Activated CD4-positive, alpha-beta T cell treated with anti-CD3 and anti-CD28 coated beads, Interleukin-2, amount 50 U/mL, for 24 hours (primary cell): ENCODE measurements around the gene CHID1.

ENCODE experiments used
- DNase-seq, 2 donors: peaks; one replicate each; pipeline ENCODE4 v3.0.0-alpha.2; 2020; ENCODE audit warnings: low read depth in 1 of 2, low spot score in 1 of 2

Gene CHID1

GRCh38 chr11:933142-933851, 22.7 kb upstream of the CHID1 start:
- DNase-seq, result no peak

DNA sequence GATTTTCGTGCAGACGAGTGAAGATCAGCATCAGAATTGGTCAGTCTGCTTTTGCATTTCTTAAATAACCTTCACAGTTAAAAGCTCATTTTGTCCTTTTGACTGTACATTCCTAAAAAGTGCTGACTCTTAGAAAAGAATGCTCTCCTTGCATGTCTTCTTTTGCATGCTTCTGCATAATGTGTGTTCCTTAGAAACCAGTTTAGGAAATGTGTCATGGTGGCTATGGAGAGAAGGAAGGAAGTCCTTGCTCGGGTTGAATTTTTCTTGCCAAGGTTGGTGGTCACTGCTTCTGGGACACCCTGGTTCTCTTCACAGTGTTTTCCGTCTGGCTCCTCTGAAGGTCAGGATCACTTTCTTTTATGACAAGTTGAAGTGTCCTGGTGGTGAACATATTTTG, 21.8 kb upstream of the CHID1 start:
- DNase-seq, result no peak

- no peak for DNase-seq
These were observed 20.8 kb upstream of the CHID1 start for GRCh38 chr11:931385-931784.

DNA sequence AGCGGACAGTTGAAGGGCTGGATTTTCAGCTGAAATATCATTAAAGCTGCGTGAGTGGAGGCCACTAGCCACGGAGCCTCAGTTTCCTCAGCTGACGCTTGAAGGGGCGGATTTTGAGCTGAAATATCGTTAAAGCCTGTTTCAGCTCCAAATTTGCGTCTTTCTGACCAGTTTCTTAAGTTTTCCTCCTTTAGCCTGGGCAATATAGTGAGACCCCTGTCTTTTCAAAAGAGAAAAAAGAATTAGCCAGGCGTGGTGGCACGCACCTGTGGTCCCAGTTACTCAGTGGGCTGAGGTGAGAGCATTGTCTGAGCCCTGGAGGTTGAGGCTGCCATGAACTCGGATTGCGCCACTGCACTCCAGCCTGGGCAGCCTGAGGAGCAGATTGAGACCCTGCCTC, 18.8 kb upstream of the CHID1 start:
- DNase-seq, result no peak

GRCh38 chr11:928786-929185, 18.2 kb upstream of the CHID1 start:
- DNase-seq, result no peak

- no peak for DNase-seq
These were observed 17.3 kb upstream of the CHID1 start for GRCh38 chr11:927871-928270.

DNA sequence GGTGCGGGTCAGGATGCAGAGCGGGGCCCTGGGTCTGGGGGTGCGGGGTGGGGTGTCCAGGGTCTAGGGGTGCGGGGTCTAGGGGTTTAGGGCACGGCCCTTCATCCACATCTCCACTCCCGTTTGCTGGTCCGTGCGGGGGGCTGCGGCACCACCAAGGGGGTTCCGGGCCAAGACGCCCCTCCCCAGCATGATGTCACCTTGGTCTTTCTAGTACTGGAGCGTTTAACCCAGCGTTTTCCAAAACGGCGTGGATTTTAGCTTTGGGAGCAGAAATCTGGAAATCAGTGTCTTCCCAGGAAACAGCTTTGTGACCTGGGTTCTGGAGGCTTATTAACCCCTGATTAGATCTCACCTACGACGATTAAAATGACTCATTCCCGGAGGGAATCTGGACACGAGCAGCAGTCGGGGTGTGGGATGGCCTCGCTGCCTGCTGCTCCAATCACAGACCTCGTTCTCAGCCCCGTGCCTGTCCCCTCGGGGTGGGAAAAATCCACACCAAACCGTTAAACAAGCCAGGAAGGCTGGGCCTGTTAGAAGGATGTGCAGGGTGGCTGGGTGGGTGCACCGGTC, 15.8 kb upstream of the CHID1 start:
- no peak for DNase-seq

DNA sequence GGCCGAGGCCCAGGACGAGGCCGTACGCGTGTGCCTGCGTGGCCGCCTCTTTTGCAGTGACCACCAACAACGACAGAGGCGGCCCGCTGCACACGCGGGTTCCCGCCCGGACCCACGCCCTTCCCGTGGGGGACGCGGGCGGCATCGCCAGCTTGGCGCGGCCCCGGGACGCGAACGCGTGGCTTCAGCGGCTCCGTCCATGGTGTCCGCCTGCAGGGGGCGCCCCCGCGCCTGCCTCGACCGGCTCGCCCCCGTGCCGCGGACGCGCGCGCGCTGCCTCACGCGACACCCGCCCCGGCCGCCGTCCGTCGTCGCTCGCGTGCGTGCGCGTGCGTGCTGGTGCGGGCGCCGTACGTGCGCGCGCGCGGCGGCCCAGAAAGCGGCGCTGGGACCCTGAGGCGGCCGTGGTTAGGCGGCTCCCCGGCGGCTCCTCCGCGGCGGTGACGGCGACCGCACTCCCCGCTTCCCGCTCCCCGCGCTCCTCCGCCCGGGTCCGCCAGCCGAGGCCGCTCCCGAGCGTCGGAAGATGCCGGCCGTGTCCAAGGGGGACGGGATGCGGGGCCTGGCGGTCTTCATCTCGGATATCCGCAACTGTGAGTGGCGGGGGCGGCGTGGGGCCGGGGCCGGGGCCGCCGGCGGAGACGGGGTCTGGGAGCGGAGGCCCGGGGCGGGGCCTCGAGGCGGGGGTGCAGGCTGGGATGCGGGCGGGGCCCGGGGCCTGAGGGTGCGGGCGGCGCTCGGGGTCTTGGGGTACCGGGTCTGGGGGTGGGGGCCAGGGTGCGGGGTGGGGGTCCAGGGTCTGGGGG, 15.1 kb upstream of the CHID1 start, which contains the start of gene AP2A2:
TSS of gene AP2A2 (plus strand) at position 375 of the 806 bp plus-strand sequence. CDS start at position 527, 152 bp downstream.
- DNase-seq, result peak; percentile 83 to 87

DNA sequence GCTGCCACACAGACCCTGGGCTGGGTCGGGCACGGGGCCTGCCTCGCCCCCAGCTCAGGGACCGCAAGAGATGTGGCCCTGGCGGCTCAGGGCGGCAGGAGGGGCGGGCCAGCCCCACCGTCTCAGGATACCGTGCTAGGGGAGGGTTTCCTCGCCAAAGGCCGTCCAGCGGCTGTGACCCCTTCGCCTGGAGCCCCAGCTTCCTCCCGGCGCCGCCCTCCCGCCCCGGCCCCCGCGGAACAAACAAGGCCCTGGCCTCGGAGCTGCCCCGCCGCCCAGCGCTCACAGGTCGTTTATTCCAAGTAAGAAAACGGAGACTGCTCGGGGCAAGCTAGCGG, 14.5 kb upstream of the CHID1 start:
- DNase-seq, result no peak

DNA sequence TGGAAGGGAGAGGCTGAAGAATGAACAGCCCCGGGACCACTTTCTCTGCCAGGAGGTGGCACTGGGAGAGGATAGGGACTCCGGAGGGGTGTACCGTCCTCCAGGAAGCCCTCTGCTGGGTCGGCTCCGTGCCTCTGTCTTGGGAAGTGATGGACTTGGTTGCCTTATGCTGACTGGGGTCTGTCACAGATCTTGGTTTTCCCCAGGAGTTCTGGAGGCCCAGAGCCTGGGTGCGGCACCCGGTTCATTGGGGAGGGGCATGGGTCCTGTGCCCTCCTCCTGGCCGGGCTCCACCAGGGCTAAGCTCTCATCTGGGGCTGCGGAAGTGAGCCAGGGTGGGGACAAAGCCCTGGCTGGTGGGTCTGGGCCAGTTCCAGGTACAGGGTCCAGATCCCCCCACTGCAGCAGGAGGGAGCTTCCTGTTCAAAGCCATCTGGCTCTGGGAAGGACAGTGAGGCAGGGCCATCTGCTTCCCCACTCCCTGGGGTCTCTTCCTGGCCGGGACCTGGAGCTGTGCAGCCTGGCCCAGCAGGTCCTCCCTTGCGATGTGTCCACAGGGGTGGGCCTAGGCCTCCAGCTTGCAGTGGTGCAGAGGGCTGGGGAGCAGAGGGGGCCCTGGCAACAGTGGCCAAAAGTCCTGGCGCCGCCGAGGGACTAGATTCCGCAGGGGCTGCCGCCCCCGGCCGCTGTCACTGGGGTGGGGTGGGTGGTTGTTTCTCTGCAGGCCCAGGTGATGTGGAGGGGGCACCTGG, 14.0 kb upstream of the CHID1 start:
- no peak for DNase-seq

DNA sequence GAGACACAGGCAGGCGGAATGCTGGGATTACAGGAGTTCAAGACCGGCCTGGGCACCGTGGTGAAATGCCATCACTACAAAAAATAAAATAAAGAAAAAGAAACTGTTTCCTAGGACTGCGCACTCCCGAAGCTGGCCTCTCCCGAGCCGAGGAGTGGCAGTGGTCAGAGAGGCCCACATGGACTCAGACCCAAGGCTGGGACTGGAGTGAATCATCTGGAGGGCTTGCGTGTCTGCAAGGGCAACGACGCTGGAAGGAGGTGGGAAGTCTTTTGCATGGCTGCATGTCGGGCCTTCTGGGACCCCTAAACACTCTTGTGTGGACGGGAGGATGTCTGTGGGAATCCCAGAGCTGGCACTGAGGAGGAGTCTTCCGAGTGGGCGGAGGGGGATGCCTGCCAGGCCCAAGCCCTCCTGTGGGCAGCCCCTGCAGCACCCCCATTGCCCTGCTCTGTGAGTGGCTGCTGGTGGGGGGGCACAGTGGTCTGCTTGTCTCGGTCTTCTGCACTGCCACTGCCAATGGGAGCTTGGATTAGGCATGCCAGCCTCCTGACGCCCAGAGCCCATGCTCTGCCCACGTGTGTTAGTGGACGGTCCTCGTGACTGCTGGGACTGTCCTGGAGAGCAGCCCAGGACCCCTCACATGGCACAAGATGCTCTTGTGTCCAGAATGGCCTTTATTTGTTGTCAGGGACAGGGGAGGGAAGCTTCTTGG, 13.2 kb upstream of the CHID1 start:
- DNase-seq, result no peak

- DNase-seq, result no peak
These were observed 11.5 kb upstream of the CHID1 start for GRCh38 chr11:921921-922678.

DNA sequence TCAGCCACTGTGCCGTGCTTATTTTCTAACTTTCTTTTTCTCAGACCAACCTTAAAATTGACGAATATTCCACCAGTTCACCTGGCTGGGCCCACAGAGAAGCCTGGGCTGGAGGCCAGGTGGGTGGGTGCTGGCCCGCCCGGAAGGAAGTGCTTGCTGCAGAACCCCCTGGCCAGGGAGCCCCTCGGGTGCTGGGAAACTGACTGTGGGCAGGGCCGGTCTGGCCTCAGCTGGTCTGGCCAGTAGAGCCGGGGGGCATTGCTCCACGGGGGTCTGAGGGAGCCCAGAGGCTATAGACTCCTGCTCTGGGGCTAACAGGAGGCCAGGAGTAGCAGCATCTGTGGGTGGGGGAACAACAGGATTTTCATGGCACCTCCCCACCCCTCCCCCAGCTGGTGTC, 6.8 kb upstream of the CHID1 start:
- DNase-seq, result no peak

DNA sequence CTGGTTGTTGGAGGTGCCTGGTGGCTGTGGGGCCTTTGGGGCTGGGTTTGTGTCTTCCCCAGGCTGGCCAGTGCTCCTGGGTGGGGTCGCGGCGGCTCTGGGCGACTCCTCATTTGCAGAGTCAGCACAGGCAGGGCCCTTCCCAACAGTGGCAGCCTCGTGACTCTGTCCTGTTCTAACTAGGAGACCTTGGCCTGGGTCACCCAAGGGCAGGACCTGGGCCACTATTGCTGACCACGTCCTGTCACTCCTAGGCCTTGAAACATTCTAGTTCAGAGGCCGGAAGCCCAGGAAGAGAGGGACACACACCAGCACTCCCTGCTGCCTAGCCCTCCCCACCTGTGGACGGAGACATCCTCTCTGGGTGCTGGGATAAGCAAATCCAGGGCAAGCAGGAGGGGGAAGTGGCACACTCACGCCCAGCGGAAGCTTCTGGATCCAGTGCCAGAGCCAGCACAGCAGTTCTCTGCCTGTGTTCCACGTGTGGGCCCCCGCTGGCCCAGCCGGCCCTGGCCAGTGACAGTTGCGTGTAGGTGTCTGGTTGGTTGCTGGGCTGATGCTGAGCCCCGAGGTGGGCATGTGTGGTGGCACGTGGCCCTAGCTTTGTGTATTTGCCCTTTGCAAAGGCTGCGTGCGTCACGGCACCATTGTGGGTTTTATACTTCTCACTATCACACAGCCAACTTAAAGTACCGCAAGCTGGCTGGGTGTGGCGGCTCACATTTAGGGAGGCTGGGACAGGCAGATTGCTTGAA, 4.3 kb upstream of the CHID1 start:
- DNase-seq, result no peak

GRCh38 chr11:914204-914603, 3.6 kb upstream of the CHID1 start:
- no peak for DNase-seq

GRCh38 chr11:913043-913442, 2.4 kb upstream of the CHID1 start:
- no peak for DNase-seq

- no peak for DNase-seq
These were observed 1.7 kb upstream of the CHID1 start for GRCh38 chr11:912266-912665.

- no peak for DNase-seq
These were observed 1.2 kb upstream of the CHID1 start for GRCh38 chr11:911890-912219.

DNA sequence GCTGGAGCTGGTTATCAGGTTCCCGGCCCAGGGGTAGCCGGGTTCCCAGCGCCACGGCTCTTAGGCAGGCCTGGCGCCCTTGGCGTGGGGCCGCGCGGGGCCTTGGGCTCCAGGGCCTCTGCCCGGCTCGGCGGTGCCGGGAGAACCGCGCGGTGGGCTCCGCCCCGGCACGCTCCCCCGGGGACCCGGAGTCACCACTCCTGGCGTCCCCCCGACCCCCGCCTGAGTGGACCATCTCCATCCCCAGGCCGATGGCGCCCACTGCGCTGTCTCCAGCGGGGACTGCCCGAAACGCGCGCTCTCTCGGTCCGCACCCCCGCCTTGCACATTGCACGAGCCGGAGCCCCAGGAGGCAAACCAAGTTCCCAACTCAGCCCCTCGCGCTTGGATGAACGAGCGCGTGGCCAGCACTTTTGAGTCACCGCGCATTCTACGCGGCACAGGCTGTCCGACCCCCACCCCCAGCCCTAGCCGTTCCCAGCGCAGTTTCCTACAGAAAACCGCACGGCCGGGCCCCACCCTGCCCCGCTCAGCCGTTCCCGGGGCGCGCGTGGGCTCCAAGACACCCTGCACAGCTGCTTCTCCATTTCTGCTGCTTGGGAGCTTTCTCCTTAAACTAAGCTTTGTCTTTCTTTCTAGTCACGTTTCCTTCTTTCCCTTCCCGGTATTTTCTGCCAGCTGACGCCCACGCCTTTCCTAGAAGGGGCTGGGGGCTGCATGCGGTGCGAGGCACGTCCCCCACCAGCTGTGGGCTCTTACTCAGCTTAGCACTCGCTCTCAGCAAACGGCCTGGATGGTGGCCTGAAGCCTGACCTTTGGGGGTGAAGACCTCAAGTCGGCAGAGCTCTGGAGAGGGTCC, 650 bp upstream of the CHID1 start:
- DNase-seq, result peak; percentile 27 to 43
